Measurements from ENCODE around the gene PEPD. TPM values are rescaled to one million over a fixed set of nuclear protein-coding genes. Genes with fewer than 3 reads are reported as not detected.
"Not testable (repeated sequence)": the region's sequence is repeated elsewhere in the genome, so short reads cannot be mapped to it uniquely, and the experiment has no call there.

Gene PEPD
- total RNA-seq, 2 experiments from 2014 or later = 29.3 to 30.6 TPM

DNA sequence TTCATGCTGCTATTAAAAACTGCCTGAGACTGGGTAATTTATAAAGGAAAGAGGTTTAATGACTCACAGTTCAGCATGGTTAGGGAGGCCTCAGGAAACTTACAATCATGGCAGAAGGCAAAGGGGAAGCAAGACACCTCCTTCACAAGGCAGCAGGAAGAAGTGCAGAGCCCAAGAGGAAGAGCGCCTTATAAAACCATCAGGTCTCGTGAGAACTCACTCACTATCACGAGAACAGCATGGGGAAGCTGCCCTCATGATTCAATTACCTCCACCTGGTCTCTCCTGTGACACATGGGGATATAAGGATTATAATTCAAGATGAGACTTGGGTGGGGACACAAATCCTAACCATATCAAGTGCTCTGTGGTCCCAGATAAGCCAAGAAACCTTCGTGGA is 34.1 kb upstream of the PEPD start:
- H3K27ac Mint-ChIP-seq; H3K9me3 Mint-ChIP-seq; H3K4me1 Mint-ChIP-seq (ENCODE audit: low read depth); H3K4me3 Mint-ChIP-seq; H3K27me3 Mint-ChIP-seq; H3K36me3 Mint-ChIP-seq; POLR2A ChIA-PET; CTCF ChIA-PET; intact Hi-C loops (cut with micrococcal nuclease); DNase-seq: not testable (repeated sequence)

GRCh38 chr19:33554821-33555220 is 33.2 kb upstream of the PEPD start:
- H3K4me3 Mint-ChIP-seq = no peak overlapping the region
- no peaks in the 10 kb centered on the region for H3K4me1 Mint-ChIP-seq (ENCODE audit: low read depth)
- no peaks in the 10 kb centered on the region for H3K36me3 Mint-ChIP-seq
- POLR2A ChIA-PET = no interaction called here
- CTCF ChIA-PET = no interaction called here
- no peak for DNase-seq
- H3K9me3 Mint-ChIP-seq = no peaks in the 10 kb centered on the region
- intact Hi-C loops (cut with micrococcal nuclease) = no loop called here
- peaks cover 2% of the 10 kb centered on the region for H3K27me3 Mint-ChIP-seq
- no peak overlapping the region for H3K27ac Mint-ChIP-seq

DNA sequence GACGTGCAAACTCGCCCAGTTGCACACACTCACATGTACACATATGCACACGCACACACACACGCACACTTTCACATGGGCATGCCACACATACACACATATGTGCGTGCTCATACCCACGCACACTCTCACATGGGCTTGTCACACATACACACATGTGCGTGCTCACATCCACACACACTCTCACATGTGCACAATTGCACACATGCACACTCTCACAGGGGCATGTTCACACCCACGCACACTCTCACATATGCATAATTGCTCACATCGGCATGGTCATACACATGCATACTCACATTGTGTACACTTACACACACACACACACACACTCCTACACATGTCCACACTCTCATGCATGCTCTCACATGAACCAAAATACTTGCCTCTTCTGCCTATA is 32.8 kb upstream of the PEPD start:
- ChIA-PET CTCF (no interaction called here), POLR2A (no interaction called here)
- Mint-ChIP-seq H3K9me3 (no peaks in the 10 kb centered on the region), H3K27me3 (peaks cover 2% of the 10 kb centered on the region), H3K4me1 (ENCODE audit: low read depth) (no peaks in the 10 kb centered on the region), H3K36me3 (no peaks in the 10 kb centered on the region), H3K4me3 (no peak overlapping the region), H3K27ac (no peak overlapping the region)
- intact Hi-C loops (cut with micrococcal nuclease) = no loop called here
- DNase-seq = no peak

GRCh38 chr19:33553530-33554310 is 32.1 kb upstream of the PEPD start:
- intact Hi-C loops (cut with micrococcal nuclease) = no loop called here
- H3K4me1 Mint-ChIP-seq (ENCODE audit: low read depth) = no peaks in the 10 kb centered on the region
- no peaks in the 10 kb centered on the region for H3K9me3 Mint-ChIP-seq
- POLR2A ChIA-PET = no interaction called here
- DNase-seq = no peak
- CTCF ChIA-PET = interaction anchor here (0.6 kb wide), 1 partner anchor 553 kb away, joined by 3 read pairs; no protein-coding TSS in a partner anchor
- peaks cover 2% of the 10 kb centered on the region for H3K27me3 Mint-ChIP-seq
- no peaks in the 10 kb centered on the region for H3K36me3 Mint-ChIP-seq
- no peak overlapping the region for H3K4me3 Mint-ChIP-seq
- no peak overlapping the region for H3K27ac Mint-ChIP-seq

- intact Hi-C loops (cut with micrococcal nuclease) = no loop called here
- H3K27me3 Mint-ChIP-seq = peaks cover 2% of the 10 kb centered on the region
- ChIA-PET POLR2A (no interaction called here), CTCF (interaction anchor here (0.6 kb wide), 1 partner anchor 554 kb away, joined by 3 read pairs; no protein-coding TSS in a partner anchor)
- no peaks in the 10 kb centered on the region for H3K9me3 Mint-ChIP-seq
- DNase-seq = no peak
- H3K4me1 Mint-ChIP-seq (ENCODE audit: low read depth) = no peaks in the 10 kb centered on the region
- no peak overlapping the region for H3K4me3 Mint-ChIP-seq
- H3K36me3 Mint-ChIP-seq = no peaks in the 10 kb centered on the region
- H3K27ac Mint-ChIP-seq = no peak overlapping the region
Measured at GRCh38 chr19:33552928-33553279, 31.3 kb upstream of the PEPD start.

DNA sequence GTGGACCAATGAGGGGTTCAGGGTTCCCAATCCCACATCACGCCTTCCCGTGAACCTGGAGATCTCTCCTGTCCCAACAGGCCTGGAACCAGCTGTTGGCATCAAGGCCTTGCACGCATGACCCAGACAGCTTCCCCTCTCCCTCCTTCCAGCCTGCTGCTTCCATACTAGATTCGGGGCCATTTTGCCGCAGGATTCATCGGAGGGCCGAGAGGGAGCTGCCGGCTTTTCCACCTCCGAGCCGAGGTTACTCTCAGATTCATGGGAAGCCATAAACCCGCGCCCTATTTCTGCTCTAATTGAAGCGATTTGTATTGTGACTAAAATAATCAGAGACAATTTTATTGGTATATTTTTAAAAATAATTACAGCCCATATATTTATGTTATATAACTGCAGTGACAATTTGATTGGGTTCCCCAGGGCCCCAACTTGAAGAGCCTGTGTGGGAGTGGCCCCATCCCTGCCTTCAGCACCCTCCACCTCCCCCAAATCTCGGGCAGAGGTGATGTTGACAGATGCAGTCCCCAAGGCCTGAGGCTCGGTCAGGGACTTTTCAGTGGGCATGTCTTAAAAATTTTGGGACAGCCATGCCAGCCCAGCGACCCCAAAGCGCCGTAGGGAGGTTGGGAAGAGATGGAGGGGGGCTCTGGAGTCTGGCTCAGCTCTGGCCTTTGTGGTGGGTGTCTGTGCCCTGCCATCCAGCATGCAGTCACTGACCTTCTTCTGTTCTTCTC is 30.8 kb upstream of the PEPD start:
- H3K36me3 Mint-ChIP-seq = no peaks in the 10 kb centered on the region
- no peak for DNase-seq
- no peaks in the 10 kb centered on the region for H3K9me3 Mint-ChIP-seq
- no peak overlapping the region for H3K4me3 Mint-ChIP-seq
- H3K27me3 Mint-ChIP-seq = peaks cover 2% of the 10 kb centered on the region
- intact Hi-C loops (cut with micrococcal nuclease) = no loop called here
- ChIA-PET CTCF (no interaction called here), POLR2A (no interaction called here)
- no peak overlapping the region for H3K27ac Mint-ChIP-seq
- no peaks in the 10 kb centered on the region for H3K4me1 Mint-ChIP-seq (ENCODE audit: low read depth)

DNA sequence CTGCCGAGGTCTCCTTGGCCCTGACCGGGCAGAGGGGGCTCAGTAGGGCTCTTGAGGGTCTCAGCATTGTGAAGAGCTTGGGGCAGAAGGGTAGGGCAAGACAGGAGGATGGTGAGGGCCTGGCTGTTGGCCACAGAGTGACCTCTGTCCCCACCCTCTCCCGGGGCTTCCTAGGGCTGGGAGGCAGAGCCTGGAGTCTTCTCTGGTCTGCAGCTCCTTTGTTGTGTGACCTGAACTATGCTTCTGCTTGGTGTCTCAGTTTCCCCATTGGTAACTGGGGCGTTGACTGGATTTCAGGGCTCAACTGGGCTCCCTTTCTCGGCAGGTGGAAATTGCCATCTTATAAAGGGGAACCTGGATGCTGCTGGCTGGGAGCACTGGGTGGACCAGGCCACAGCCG is 30.1 kb upstream of the PEPD start:
- no peak overlapping the region for H3K4me3 Mint-ChIP-seq
- H3K36me3 Mint-ChIP-seq = no peaks in the 10 kb centered on the region
- H3K27me3 Mint-ChIP-seq = peaks cover 2% of the 10 kb centered on the region
- H3K9me3 Mint-ChIP-seq = no peaks in the 10 kb centered on the region
- H3K4me1 Mint-ChIP-seq (ENCODE audit: low read depth) = no peaks in the 10 kb centered on the region
- DNase-seq = no peak
- intact Hi-C loops (cut with micrococcal nuclease) = no loop called here
- ChIA-PET POLR2A (no interaction called here), CTCF (no interaction called here)
- no peak overlapping the region for H3K27ac Mint-ChIP-seq

DNA sequence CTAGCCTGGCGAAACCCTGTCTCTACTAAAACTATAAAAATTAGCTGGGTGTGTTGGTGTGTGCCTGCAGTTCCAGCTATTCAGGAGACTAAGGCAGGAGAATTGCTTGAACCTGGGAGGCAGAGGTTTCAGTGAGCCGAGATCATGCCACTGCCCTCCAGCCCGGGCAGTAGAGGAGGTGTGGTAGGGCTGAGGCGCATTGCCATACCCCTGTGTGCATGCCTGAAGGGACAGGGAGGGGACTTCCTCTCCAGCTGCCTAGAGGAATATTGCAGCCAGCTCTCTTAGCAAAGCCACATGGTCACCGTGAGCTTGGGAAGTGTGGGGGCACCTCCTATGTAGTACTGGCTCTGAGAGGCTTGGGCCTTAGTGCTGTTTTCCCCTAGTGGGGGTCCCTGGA is 29.2 kb upstream of the PEPD start:
- H3K36me3 Mint-ChIP-seq = no peaks in the 10 kb centered on the region
- ChIA-PET POLR2A (no interaction called here), CTCF (no interaction called here)
- H3K4me3 Mint-ChIP-seq = no peak overlapping the region
- DNase-seq = no peak
- H3K4me1 Mint-ChIP-seq (ENCODE audit: low read depth) = no peaks in the 10 kb centered on the region
- H3K27ac Mint-ChIP-seq = no peak overlapping the region
- no peaks in the 10 kb centered on the region for H3K9me3 Mint-ChIP-seq
- intact Hi-C loops (cut with micrococcal nuclease) = no loop called here
- H3K27me3 Mint-ChIP-seq = peaks cover 2% of the 10 kb centered on the region

GRCh38 chr19:33547676-33548075 is 26.1 kb upstream of the PEPD start:
- H3K27me3 Mint-ChIP-seq = peaks cover 5% of the 10 kb centered on the region
- no peak for DNase-seq
- POLR2A ChIA-PET = no interaction called here
- H3K4me1 Mint-ChIP-seq (ENCODE audit: low read depth) = no peaks in the 10 kb centered on the region
- H3K36me3 Mint-ChIP-seq = no peaks in the 10 kb centered on the region
- no peak overlapping the region for H3K27ac Mint-ChIP-seq
- intact Hi-C loops (cut with micrococcal nuclease) = no loop called here
- CTCF ChIA-PET = no interaction called here
- no peak overlapping the region for H3K4me3 Mint-ChIP-seq
- H3K9me3 Mint-ChIP-seq = no peaks in the 10 kb centered on the region

GRCh38 chr19:33546656-33547055 is 25.1 kb upstream of the PEPD start:
- intact Hi-C loops (cut with micrococcal nuclease) = no loop called here
- no peaks in the 10 kb centered on the region for H3K9me3 Mint-ChIP-seq
- H3K4me3 Mint-ChIP-seq = no peak overlapping the region
- no peaks in the 10 kb centered on the region for H3K36me3 Mint-ChIP-seq
- H3K27ac Mint-ChIP-seq = no peak overlapping the region
- DNase-seq = no peak
- peaks cover 9% of the 10 kb centered on the region for H3K27me3 Mint-ChIP-seq
- H3K4me1 Mint-ChIP-seq (ENCODE audit: low read depth) = no peaks in the 10 kb centered on the region
- ChIA-PET POLR2A (no interaction called here), CTCF (no interaction called here)

DNA sequence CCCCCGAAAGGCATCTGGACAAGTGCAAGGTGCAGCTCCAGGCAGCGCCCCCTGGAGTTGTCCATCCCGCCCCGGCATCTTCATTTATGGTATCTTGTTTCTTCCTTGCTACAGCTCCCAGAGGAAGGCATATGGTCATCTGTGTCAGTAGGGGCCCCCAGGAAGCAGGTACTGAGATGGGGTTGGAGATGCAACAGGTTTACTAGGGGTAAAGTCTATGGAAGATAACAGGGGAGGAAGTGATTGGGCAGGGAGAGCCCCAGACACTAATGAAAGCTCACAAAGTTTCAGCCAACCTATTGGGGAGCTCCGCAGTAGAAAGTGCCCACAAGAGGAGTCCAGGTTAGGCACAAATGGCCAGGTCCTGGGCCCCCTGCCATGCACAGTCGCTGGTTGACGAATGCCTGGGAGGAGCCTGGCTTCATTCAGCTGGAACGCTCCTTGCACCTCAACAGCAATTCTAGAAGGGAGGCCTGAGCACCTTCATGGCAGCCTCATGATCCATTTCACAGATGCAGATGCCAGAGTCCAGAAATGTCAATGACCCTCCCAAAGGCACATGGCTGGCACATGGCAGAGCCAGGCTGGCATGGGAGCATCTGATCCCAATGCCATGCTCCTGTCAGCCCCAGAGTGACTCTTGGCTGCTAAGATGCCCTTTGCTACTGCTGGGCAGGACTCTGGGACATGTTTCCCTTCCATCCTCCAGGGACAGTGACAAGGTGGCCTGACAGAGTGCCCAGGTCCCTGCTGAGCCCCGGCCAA is 23.8 kb upstream of the PEPD start:
- intact Hi-C loops (cut with micrococcal nuclease) = no loop called here
- H3K4me3 Mint-ChIP-seq = no peak overlapping the region
- no peaks in the 10 kb centered on the region for H3K9me3 Mint-ChIP-seq
- no peak for DNase-seq
- CTCF ChIA-PET = interaction anchor here (1.2 kb wide), 1 partner anchor 115 kb away, joined by 4 read pairs; no protein-coding TSS in a partner anchor
- peaks cover 9% of the 10 kb centered on the region for H3K27me3 Mint-ChIP-seq
- no peak overlapping the region for H3K27ac Mint-ChIP-seq
- no peaks in the 10 kb centered on the region for H3K36me3 Mint-ChIP-seq
- H3K4me1 Mint-ChIP-seq (ENCODE audit: low read depth) = no peaks in the 10 kb centered on the region
- POLR2A ChIA-PET = no interaction called here

GRCh38 chr19:33535226-33535625 is 13.6 kb upstream of the PEPD start:
- Mint-ChIP-seq H3K4me1 (ENCODE audit: low read depth) (no peaks in the 10 kb centered on the region), H3K4me3 (no peak overlapping the region), H3K27ac (no peak overlapping the region), H3K27me3 (peaks cover 20% of the 10 kb centered on the region), H3K9me3 (no peaks in the 10 kb centered on the region), H3K36me3 (no peaks in the 10 kb centered on the region)
- ChIA-PET CTCF (interaction anchor here (0.6 to 1.2 kb wide), 2 partner anchors 236 to 243 kb away, joined by 3 to 4 read pairs; no protein-coding TSS in a partner anchor), POLR2A (no interaction called here)
- intact Hi-C loops (cut with micrococcal nuclease) = no loop called here
- DNase-seq = no peak
